Uterus (tissue), 4 donors: ENCODE measurements around the gene PAM16. TPM values are rescaled to one million over a fixed set of nuclear protein-coding genes. Genes with fewer than 3 reads are reported as not detected.

Experiments used
- DNase-seq, 2 donors: peaks; one replicate each; pipeline ENCODE4 v3.0.0-alpha.2; 2019 to 2020
- H3K27ac ChIP-seq, 2 donors: fragments of 200-600 bp; sonication (generic); 1 replicate in 1 of 2; 2 replicates in 1 of 2; pipeline ENCODE4 v1.5.1; 2016 to 2018
- H3K27me3 ChIP-seq, 2 donors: fragments of 200-600 bp; sonication (generic); one replicate each; pipeline ENCODE4 v1.5.1; 2018 to 2019; ENCODE audit warnings: control low read depth in 1 of 2
- H3K36me3 ChIP-seq, 2 donors: fragments of 200-600 bp; sonication (generic); one replicate each; pipeline ENCODE4 v1.5.1; 2019; ENCODE audit warnings: control low read depth in 1 of 2
- H3K4me1 ChIP-seq, 2 donors: fragments of 200-600 bp; sonication (generic); one replicate each; pipeline ENCODE4 v1.5.1; 2018 to 2019; ENCODE audit warnings: control low read depth in 1 of 2
- H3K4me3 ChIP-seq, 2 donors: fragments of 200-600 bp; sonication (generic); 1 replicate in 1 of 2; 2 replicates in 1 of 2; pipeline ENCODE4 v1.5.1; 2018 to 2019; ENCODE audit warnings: mild to moderate bottlenecking in 1 of 2
- H3K9me3 ChIP-seq, 2 donors: fragments of 200-600 bp; sonication (generic); one replicate each; pipeline ENCODE4 v1.5.1; 2019; ENCODE audit warnings: control low read depth in 1 of 2
- CTCF ChIP-seq, 4 experiments: fragments of 200-600 bp in 2 of 4; fragments of 450-650 bp in 2 of 4; sonication (generic) in 2 of 4; IDR thresholded peaks; one replicate each; pipeline ENCODE4 v1.5.1; 2016 to 2019; ENCODE audit warnings: antibody characterized with exemption in 4 of 4, mild to moderate bottlenecking in 2 of 4, moderate library complexity in 1 of 4
- POLR2A ChIP-seq, 2 donors: fragments of 450-650 bp; IDR thresholded peaks; one replicate each; pipeline ENCODE4 v1.6.1; 2016; ENCODE audit warnings: antibody characterized with exemption in 2 of 2, mild to moderate bottlenecking in 1 of 2, moderate library complexity in 1 of 2
- intact Hi-C: fragments of 100-400 bp; cut with DNase I; formaldehyde crosslinking; loops from one replicate; pipeline ENCODE4 v1.15.1; 2023; ENCODE audit warnings: low total_unique reads
- total RNA-seq, 4 donors: library from RNA; depleted of rRNA in 3 of 4; stranded (reverse); fragments of >200 nt in 3 of 4; gene quantifications; one replicate each; pipeline versions ENCODE4 v1.1.0 to v1.2.4, GENCODE V29; 2014 to 2023
- donor health status: DM: yes; HTN: yes; CAD: no.

The PAM16 gene
- total RNA-seq, 4 donors from 2014 or later, result 8.9 to 438 (median 35.3) TPM

- Histone ChIP-seq H3K4me1 (no peaks in the 10 kb centered on the region), H3K27ac (no peak overlapping the region), H3K9me3 (no peaks in the 10 kb centered on the region), H3K27me3 (no peaks in the 10 kb centered on the region), H3K4me3 (no peak overlapping the region), H3K36me3 (no peaks in the 10 kb centered on the region)
- DNase-seq, result no peak
- TF ChIP-seq POLR2A (IDR thresholded peaks at IDR 0.05), result no peak
- no peak for TF ChIP-seq CTCF (IDR thresholded peaks at IDR 0.05)
- intact Hi-C loops, result no loop called here
These were observed 13.3 kb upstream of the PAM16 start for GRCh38 chr16:4364196-4365013.

- no peaks in the 10 kb centered on the region for H3K27me3 ChIP-seq
- H3K4me3 ChIP-seq, result no peak overlapping the region
- no peaks in the 10 kb centered on the region for H3K36me3 ChIP-seq
- intact Hi-C loops, result no loop called here
- no peak for DNase-seq
- no peak overlapping the region for H3K27ac ChIP-seq
- TF ChIP-seq POLR2A (IDR thresholded peaks at IDR 0.05) (no peak), CTCF (IDR thresholded peaks at IDR 0.05) (no peak)
- H3K9me3 ChIP-seq, result no peaks in the 10 kb centered on the region
- no peaks in the 10 kb centered on the region for H3K4me1 ChIP-seq
These were observed 11.5 kb upstream of the PAM16 start for GRCh38 chr16:4362476-4363135.

- no peaks in the 10 kb centered on the region for H3K27me3 ChIP-seq
- H3K36me3 ChIP-seq, result no peaks in the 10 kb centered on the region
- intact Hi-C loops, result no loop called here
- no peaks in the 10 kb centered on the region for H3K4me1 ChIP-seq
- no peaks in the 10 kb centered on the region for H3K9me3 ChIP-seq
- no peak overlapping the region for H3K4me3 ChIP-seq
- no peak for DNase-seq
- TF ChIP-seq POLR2A (IDR thresholded peaks at IDR 0.05) (no peak), CTCF (IDR thresholded peaks at IDR 0.05) (no peak)
- no peak overlapping the region for H3K27ac ChIP-seq
These were observed 10.8 kb upstream of the PAM16 start for GRCh38 chr16:4361944-4362311.

- no peak overlapping the region for H3K4me3 ChIP-seq
- H3K36me3 ChIP-seq, result no peaks in the 10 kb centered on the region
- TF ChIP-seq CTCF (IDR thresholded peaks at IDR 0.05), result no peak
- no peak for TF ChIP-seq POLR2A (IDR thresholded peaks at IDR 0.05)
- no peaks in the 10 kb centered on the region for H3K9me3 ChIP-seq
- no peaks in the 10 kb centered on the region for H3K4me1 ChIP-seq
- H3K27me3 ChIP-seq, result no peaks in the 10 kb centered on the region
- no peak for DNase-seq
- intact Hi-C loops, result no loop called here
- H3K27ac ChIP-seq, result no peak overlapping the region
These were observed 10.2 kb upstream of the PAM16 start for GRCh38 chr16:4361033-4361943.
